OCI-LY3 (cell line): ENCODE results near the gene PRRC2A.

Experiments
- EZH2phosphoT487 ChIP-seq: fragments of 200-600 bp; shearing (Covaris generic); IDR thresholded peaks from 2 replicates; pipeline ENCODE4 v1.6.1; 2018; ENCODE audit warnings: antibody characterized with exemption, mixed run types, low read depth
- TF ChIP-seq, protein P1 (sequence below): fragments of 200-600, 300-600 bp; sonication (generic); IDR thresholded peaks from 2 replicates; pipeline ENCODE4 v1.5.1; 2014; ENCODE audit warnings: antibody characterized with exemption, low read length, low read depth

DNA sequence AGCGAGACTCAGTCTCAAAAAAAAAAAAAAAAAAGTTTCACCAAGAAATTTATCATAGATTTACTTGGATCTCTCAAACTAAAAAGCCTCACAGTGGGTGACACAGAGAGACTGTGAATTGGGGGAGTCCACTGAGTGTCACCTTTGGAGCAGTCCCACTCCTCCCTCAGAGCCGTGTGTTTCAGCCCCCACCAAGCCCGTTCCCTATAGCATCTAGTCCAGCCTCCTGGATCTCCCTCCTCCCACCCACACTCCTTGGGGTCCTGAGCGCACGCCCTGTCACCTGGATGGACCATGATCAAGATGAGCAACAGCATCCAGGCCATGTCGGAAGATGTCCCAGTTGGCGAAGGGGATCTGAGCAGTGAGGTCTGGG is 28.1 kb upstream of the PRRC2A start:
- TF ChIP-seq, protein P1, sequence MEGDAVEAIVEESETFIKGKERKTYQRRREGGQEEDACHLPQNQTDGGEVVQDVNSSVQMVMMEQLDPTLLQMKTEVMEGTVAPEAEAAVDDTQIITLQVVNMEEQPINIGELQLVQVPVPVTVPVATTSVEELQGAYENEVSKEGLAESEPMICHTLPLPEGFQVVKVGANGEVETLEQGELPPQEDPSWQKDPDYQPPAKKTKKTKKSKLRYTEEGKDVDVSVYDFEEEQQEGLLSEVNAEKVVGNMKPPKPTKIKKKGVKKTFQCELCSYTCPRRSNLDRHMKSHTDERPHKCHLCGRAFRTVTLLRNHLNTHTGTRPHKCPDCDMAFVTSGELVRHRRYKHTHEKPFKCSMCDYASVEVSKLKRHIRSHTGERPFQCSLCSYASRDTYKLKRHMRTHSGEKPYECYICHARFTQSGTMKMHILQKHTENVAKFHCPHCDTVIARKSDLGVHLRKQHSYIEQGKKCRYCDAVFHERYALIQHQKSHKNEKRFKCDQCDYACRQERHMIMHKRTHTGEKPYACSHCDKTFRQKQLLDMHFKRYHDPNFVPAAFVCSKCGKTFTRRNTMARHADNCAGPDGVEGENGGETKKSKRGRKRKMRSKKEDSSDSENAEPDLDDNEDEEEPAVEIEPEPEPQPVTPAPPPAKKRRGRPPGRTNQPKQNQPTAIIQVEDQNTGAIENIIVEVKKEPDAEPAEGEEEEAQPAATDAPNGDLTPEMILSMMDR = no peak
- TF ChIP-seq EZH2phosphoT487 = no peak
